Osteoblast (primary cell): ENCODE results near the gene SIRPB2. TPM values are rescaled to one million over a fixed set of nuclear protein-coding genes. Genes with fewer than 3 reads are reported as not detected.

ENCODE experiments used
- DNase-seq: peaks from one replicate; pipeline ENCODE4 v3.0.0; 2011; ENCODE audit warnings: low spot score, mixed read lengths; ENCODE audit not compliant: insufficient read length; ENCODE audit errors: missing footprints
- H2AFZ ChIP-seq: 2 replicates; pipeline ENCODE4 v1.6.0; 2011; ENCODE audit warnings: mild to moderate bottlenecking, low read length
- H3K27ac ChIP-seq: 2 replicates; pipeline ENCODE4 v1.5.1; 2011; ENCODE audit warnings: mild to moderate bottlenecking, low read depth, low read length, moderate library complexity
- H3K27me3 ChIP-seq: 2 replicates; pipeline ENCODE4 v1.6.0; 2012; ENCODE audit warnings: mild to moderate bottlenecking, control low read depth, inconsistent platforms, low read length, moderate library complexity; ENCODE audit not compliant: insufficient read depth
- H3K36me3 ChIP-seq: 2 replicates; pipeline ENCODE4 v1.5.1; 2011; ENCODE audit warnings: mild to moderate bottlenecking, low read length, control low read depth, moderate library complexity; ENCODE audit not compliant: insufficient read depth
- H3K4me1 ChIP-seq: 2 replicates; pipeline ENCODE4 v1.5.1; 2011; ENCODE audit warnings: mild to moderate bottlenecking, low read length, control low read depth, moderate library complexity; ENCODE audit not compliant: insufficient read depth
- H3K4me2 ChIP-seq: 2 replicates; pipeline ENCODE4 v1.6.0; 2011; ENCODE audit warnings: mild to moderate bottlenecking, low read length; ENCODE audit not compliant: insufficient read depth
- H3K4me3 ChIP-seq: fragments of 200-600 bp; sonication (generic); 3 replicates; pipeline ENCODE4 v1.5.1; 2012; ENCODE audit warnings: mild to moderate bottlenecking, low read length, inconsistent platforms; ENCODE audit not compliant: insufficient read depth
- H3K79me2 ChIP-seq: 2 replicates; pipeline ENCODE4 v1.6.0; 2012; ENCODE audit warnings: mild to moderate bottlenecking, low read length, control low read depth, inconsistent platforms; ENCODE audit not compliant: insufficient read depth
- H3K9me3 ChIP-seq: 2 replicates; pipeline ENCODE4 v1.5.1; 2011; ENCODE audit warnings: low read depth, low read length, control low read depth
- H4K20me1 ChIP-seq: 2 replicates; pipeline ENCODE4 v1.6.0; 2012; ENCODE audit warnings: mild to moderate bottlenecking, low read length, control low read depth; ENCODE audit not compliant: insufficient read depth
- total RNA-seq: library from RNA; depleted of rRNA; stranded (reverse); fragments of >200 nt; gene quantifications from 2 replicates; pipeline ENCODE4 v1.2.3, GENCODE V29; 2012
- TF ChIP-seq, protein P1 (sequence below): IDR thresholded peaks from 2 replicates; pipeline ENCODE4 v1.5.1; 2011; ENCODE audit warnings: mild to moderate bottlenecking, low read depth, low read length, moderate library complexity; ENCODE audit errors: extremely low read depth

The SIRPB2 gene
- total RNA-seq, 1 donor: under 0.01 TPM

GRCh38 chr20:1449370-1449769 lies 41.9 kb downstream of the SIRPB2 start:
- Histone ChIP-seq H3K27ac (no peak overlapping the region), H3K27me3 (no peaks in the 10 kb centered on the region), H4K20me1 (no peaks in the 10 kb centered on the region), H3K36me3 (peaks cover 99% of the 10 kb centered on the region), H3K4me1 (no peaks in the 10 kb centered on the region), H3K9me3 (peaks cover 4% of the 10 kb centered on the region), H2AFZ (no peak overlapping the region), H3K79me2 (no peaks in the 10 kb centered on the region), H3K4me2 (no peak overlapping the region), H3K4me3 (no peak overlapping the region)
- TF ChIP-seq, protein P1, sequence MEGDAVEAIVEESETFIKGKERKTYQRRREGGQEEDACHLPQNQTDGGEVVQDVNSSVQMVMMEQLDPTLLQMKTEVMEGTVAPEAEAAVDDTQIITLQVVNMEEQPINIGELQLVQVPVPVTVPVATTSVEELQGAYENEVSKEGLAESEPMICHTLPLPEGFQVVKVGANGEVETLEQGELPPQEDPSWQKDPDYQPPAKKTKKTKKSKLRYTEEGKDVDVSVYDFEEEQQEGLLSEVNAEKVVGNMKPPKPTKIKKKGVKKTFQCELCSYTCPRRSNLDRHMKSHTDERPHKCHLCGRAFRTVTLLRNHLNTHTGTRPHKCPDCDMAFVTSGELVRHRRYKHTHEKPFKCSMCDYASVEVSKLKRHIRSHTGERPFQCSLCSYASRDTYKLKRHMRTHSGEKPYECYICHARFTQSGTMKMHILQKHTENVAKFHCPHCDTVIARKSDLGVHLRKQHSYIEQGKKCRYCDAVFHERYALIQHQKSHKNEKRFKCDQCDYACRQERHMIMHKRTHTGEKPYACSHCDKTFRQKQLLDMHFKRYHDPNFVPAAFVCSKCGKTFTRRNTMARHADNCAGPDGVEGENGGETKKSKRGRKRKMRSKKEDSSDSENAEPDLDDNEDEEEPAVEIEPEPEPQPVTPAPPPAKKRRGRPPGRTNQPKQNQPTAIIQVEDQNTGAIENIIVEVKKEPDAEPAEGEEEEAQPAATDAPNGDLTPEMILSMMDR: no peak
- no peak for DNase-seq

DNA sequence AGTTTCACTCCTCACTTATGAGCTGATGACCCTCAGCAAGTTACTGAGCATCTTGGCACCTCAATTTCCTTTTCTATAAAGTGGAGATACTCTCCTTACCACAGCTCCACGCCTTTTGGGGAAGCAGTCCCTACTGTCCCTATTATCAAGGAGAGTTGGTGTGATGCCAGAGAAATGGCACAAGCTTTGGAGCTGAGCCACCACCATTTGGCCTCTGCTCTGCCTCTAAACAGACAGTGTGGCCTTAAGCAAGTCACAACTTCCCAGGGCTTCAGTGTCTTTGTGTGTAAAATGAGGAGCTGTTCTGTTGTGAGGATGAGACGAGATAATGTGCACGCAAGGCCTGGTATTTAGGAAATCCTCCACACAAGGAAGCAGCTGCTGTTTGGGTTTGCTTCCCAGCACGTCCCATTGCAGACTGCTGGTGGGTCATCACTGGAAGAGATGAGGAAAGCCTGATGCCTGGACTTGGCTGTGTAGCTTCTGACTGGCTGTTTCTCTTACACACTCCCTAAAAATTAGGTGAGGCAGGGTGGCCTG lies 43.1 kb downstream of the SIRPB2 start:
- Histone ChIP-seq H3K9me3 (peaks cover 4% of the 10 kb centered on the region), H3K4me3 (no peak overlapping the region), H3K27ac (no peak overlapping the region), H3K4me2 (no peak overlapping the region), H3K79me2 (no peaks in the 10 kb centered on the region), H3K36me3 (peaks cover 95% of the 10 kb centered on the region), H3K27me3 (no peaks in the 10 kb centered on the region), H4K20me1 (no peaks in the 10 kb centered on the region), H3K4me1 (no peaks in the 10 kb centered on the region), H2AFZ (no peak overlapping the region)
- no peak for DNase-seq
- TF ChIP-seq, protein P1: no peak

- H3K27me3 ChIP-seq: no peaks in the 10 kb centered on the region
- H2AFZ ChIP-seq: no peak overlapping the region
- H3K4me1 ChIP-seq: no peaks in the 10 kb centered on the region
- no peak for DNase-seq
- peaks cover 87% of the 10 kb centered on the region for H3K36me3 ChIP-seq
- H3K4me2 ChIP-seq: no peak overlapping the region
- no peak overlapping the region for H3K4me3 ChIP-seq
- H3K79me2 ChIP-seq: no peaks in the 10 kb centered on the region
- H3K9me3 ChIP-seq: peaks cover 4% of the 10 kb centered on the region
- no peak overlapping the region for H3K27ac ChIP-seq
- H4K20me1 ChIP-seq: no peaks in the 10 kb centered on the region
- TF ChIP-seq, protein P1: no peak
Measured at GRCh38 chr20:1446536-1446935, 44.7 kb downstream of the SIRPB2 start.

DNA sequence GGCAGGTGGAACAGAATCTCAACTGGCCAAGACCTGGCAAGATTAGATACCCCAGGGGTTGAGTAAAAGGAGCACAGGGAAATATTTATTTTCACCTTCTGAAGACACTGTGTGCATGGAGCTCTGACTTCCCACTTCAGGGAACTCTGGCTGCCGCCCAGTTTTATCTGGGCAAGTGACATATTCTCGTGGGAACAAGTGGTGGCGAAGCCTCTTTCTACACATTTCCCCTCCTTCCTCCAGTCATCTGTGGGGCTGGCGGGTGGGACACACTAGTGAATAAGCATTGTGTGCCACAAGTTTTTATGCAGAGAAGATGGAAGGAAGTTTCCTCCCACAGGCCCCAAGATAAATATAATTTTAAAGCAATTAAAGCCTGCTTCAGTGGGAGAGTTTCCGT lies 48.1 kb downstream of the SIRPB2 start:
- Histone ChIP-seq H3K9me3 (no peaks in the 10 kb centered on the region), H3K36me3 (peaks cover 54% of the 10 kb centered on the region), H3K27me3 (no peaks in the 10 kb centered on the region), H3K27ac (no peak overlapping the region), H4K20me1 (no peaks in the 10 kb centered on the region), H3K4me1 (no peaks in the 10 kb centered on the region), H2AFZ (no peak overlapping the region), H3K4me3 (no peak overlapping the region), H3K79me2 (no peaks in the 10 kb centered on the region), H3K4me2 (no peak overlapping the region)
- no peak for DNase-seq
- TF ChIP-seq, protein P1: no peak
